ENCODE data around the gene FCGR1A.
"Not testable (repeated sequence)": the region's sequence is repeated elsewhere in the genome, so short reads cannot be mapped to it uniquely, and the experiment has no call there.

GRCh38 chr1:149833144-149833543 is 50.6 kb downstream of the FCGR1A start:
- TF ChIP-seq MAX (IDR thresholded peaks at IDR 0.05); POLR2A (IDR thresholded peaks at IDR 0.05; ENCODE audit: borderline replicate concordance, extremely low read depth, insufficient read depth, insufficient read length); CEBPB (IDR thresholded peaks at IDR 0.05; ENCODE audit: low read depth); ZBTB33 (IDR thresholded peaks at IDR 0.05; ENCODE audit: extremely low read depth, insufficient replicate concordance, low read length); ZNF274 (IDR thresholded peaks at IDR 0.05; ENCODE audit: low read depth, low read length); RAD21 (IDR thresholded peaks at IDR 0.05; ENCODE audit: low read depth); ATF3 (IDR thresholded peaks at IDR 0.05); CTCF (IDR thresholded peaks at IDR 0.05 in 2 of 3, conservative IDR thresholded peaks at IDR 0.05 in 1 of 3; ENCODE audit: borderline replicate concordance in 1 of 3, insufficient read depth in 1 of 3, low read depth in 2 of 3, low read length in 2 of 3); POLR2AphosphoS5 (IDR thresholded peaks at IDR 0.05; ENCODE audit: low read depth, low read length): not testable (repeated sequence)

Data from HCT116 (cell line).